Lower leg skin (tissue), 3 donors: ENCODE data around the gene DOCK1.

ENCODE experiments used
- CTCF ChIP-seq, 3 donors: fragments of 450-650 bp; IDR thresholded peaks; one replicate each; pipeline ENCODE4 v1.5.1; 2016; ENCODE audit warnings: antibody characterized with exemption in 3 of 3, mild to moderate bottlenecking in 3 of 3, moderate library complexity in 2 of 3
- POLR2A ChIP-seq, 2 donors: fragments of 450-650 bp; IDR thresholded peaks; one replicate each; pipeline ENCODE4 v1.6.1; 2016 to 2017; ENCODE audit warnings: antibody characterized with exemption in 2 of 2, mild to moderate bottlenecking in 1 of 2, moderate library complexity in 1 of 2

GRCh38 chr10:127123626-127124025 is 218.4 kb downstream of the DOCK1 start:
- TF ChIP-seq POLR2A (IDR thresholded peaks at IDR 0.05) (no peak), CTCF (IDR thresholded peaks at IDR 0.05) (no peak)
